GM12873 (cell line): ENCODE data around the gene OLFML1.

Experiments
- CTCF ChIP-seq: IDR thresholded peaks from 2 replicates; pipeline ENCODE4 v1.5.1; 2012; ENCODE audit warnings: low read depth, mild to moderate bottlenecking, moderate library complexity, low read length, control low read depth; ENCODE audit not compliant: insufficient read depth; ENCODE audit errors: missing control alignments

OLFML1 gene

GRCh38 chr11:7548659-7549274 lies 63.5 kb downstream of the OLFML1 start:
- peak; percentile 74 for TF ChIP-seq CTCF

- TF ChIP-seq CTCF, result no peak
Observed at GRCh38 chr11:7549681-7550080, 64.4 kb downstream of the OLFML1 start.

GRCh38 chr11:7551571-7551970 lies 66.3 kb downstream of the OLFML1 start:
- no peak for TF ChIP-seq CTCF

GRCh38 chr11:7552666-7553065 lies 67.4 kb downstream of the OLFML1 start:
- no peak for TF ChIP-seq CTCF

GRCh38 chr11:7555052-7555699 lies 69.9 kb downstream of the OLFML1 start:
- no peak for TF ChIP-seq CTCF

GRCh38 chr11:7558046-7558445 lies 72.7 kb downstream of the OLFML1 start:
- TF ChIP-seq CTCF, result no peak

GRCh38 chr11:7559398-7560283 lies 74.3 kb downstream of the OLFML1 start:
- TF ChIP-seq CTCF, result no peak
